ENCODE measurements around the gene HEMK1.

- TF ChIP-seq CTCF (conservative IDR thresholded peaks at IDR 0.05; ENCODE audit: low read length) (no peak), EZH2phosphoT487 (IDR thresholded peaks at IDR 0.05; ENCODE audit: borderline replicate concordance, low read depth, low read length) (no peak)
These were observed 43.0 kb downstream of the HEMK1 start for GRCh38 chr3:50612234-50612882.
